Type B pancreatic cell (in vitro differentiated cells): Measurements from ENCODE around the gene RBM4. TPM values are rescaled to one million over a fixed set of nuclear protein-coding genes. Genes with fewer than 3 reads are reported as not detected.

Source experiments
- DNase-seq: peaks from one replicate; pipeline ENCODE4 v3.0.0; 2021; ENCODE audit warnings: mixed read lengths; ENCODE audit not compliant: unreplicated experiment; ENCODE audit errors: extremely low spot score
- H3K27ac Mint-ChIP-seq: 2 replicates; pipeline ENCODE4 v1.8.0; 2021; ENCODE audit warnings: mild to moderate bottlenecking, mixed read lengths
- H3K27me3 Mint-ChIP-seq: 2 replicates; pipeline ENCODE4 v1.8.0; 2021; ENCODE audit warnings: mixed read lengths
- H3K36me3 Mint-ChIP-seq: 2 replicates; pipeline ENCODE4 v1.8.0; 2021; ENCODE audit warnings: mixed read lengths
- H3K4me1 Mint-ChIP-seq: one replicate; pipeline ENCODE4 v1.8.0; 2021; ENCODE audit warnings: mixed read lengths; ENCODE audit not compliant: unreplicated experiment
- H3K4me3 Mint-ChIP-seq: 2 replicates; pipeline ENCODE4 v1.8.0; 2021; ENCODE audit warnings: mild to moderate bottlenecking, mixed read lengths
- H3K9me3 Mint-ChIP-seq: 2 replicates; pipeline ENCODE4 v1.8.0; 2021; ENCODE audit warnings: mixed read lengths
- CTCF ChIP-seq: fragments of 200-600 bp; sonication (generic); conservative IDR thresholded peaks from 2 replicates; pipeline ENCODE4 v1.5.0; 2021; ENCODE audit warnings: antibody characterized with exemption, mild to moderate bottlenecking
- total RNA-seq: library from RNA; stranded (reverse); gene quantifications from 2 replicates; pipeline ENCODE4 v1.2.1, GENCODE V29; 2021; ENCODE audit warnings: low replicate concordance

Gene RBM4
- total RNA-seq, 1 donor from 2014 or later: 228 TPM

GRCh38 chr11:66676931-66677598 lies 38.6 kb downstream of the RBM4 start:
- H3K4me3 Mint-ChIP-seq: peak overlapping the region; percentile 98
- no peaks in the 10 kb centered on the region for H3K27me3 Mint-ChIP-seq
- H3K36me3 Mint-ChIP-seq: peaks cover 15% of the 10 kb centered on the region
- no peak for TF ChIP-seq CTCF
- H3K9me3 Mint-ChIP-seq: no peaks in the 10 kb centered on the region
- H3K27ac Mint-ChIP-seq: peak overlapping the region; percentile 99
- peaks cover 29% of the 10 kb centered on the region for H3K4me1 Mint-ChIP-seq
- no peak for DNase-seq

DNA sequence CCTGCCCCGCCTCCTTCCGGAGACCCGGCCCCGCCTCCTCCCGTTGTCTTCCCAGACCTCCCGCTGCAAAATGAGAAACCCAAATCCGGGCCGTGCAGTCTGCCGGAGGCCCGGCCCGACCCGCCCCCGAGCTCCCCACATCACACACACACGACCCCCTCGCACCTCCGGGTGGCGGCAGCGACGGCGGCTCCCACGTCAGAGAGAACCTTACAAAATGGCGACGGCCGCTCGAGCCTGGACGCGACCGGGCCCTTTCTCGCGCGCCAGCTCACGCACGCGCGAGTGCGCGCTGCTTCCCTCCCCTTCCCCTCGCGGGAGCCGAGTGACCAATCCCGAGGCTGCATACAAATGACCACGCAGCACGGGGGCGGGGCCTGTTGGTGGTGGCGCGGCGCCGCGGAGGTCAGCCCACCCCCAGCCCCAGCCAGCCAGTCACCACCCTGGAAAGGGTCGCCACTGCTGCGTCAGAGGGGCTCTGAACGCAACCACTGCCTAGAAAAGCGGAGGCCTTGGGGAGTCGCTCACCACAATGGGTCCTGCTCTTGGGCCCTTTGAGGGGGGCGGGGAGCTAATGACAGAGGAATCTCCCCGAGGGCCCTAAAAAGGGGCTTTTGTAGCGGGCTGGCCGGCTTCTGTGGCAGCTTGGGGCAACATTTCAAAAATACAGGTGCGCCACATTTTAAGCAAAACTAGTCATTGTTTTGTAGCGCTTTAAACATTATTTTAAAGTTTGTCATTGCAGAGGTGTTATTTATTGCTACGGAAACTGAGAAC lies 39.3 kb downstream of the RBM4 start, which contains the start of gene RBM4B:
Gene RBM4B, minus strand, starts transcription at position 289 of the 777 bp plus-strand sequence. CDS start 808 bp downstream, outside the sequence.
- Mint-ChIP-seq H3K4me1 (peaks cover 29% of the 10 kb centered on the region), H3K9me3 (no peaks in the 10 kb centered on the region), H3K36me3 (peaks cover 15% of the 10 kb centered on the region), H3K4me3 (peak within 1 kb of the TSS; percentile 98), H3K27me3 (no peaks in the 10 kb centered on the region), H3K27ac (peak within 1 kb of the TSS; percentile 99)
- TF ChIP-seq CTCF: no peak
- DNase-seq: peak; percentile 98

- Mint-ChIP-seq H3K9me3 (no peaks in the 10 kb centered on the region), H3K36me3 (peaks cover 12% of the 10 kb centered on the region), H3K4me3 (no peak overlapping the region), H3K27me3 (no peaks in the 10 kb centered on the region), H3K27ac (peak overlapping the region; percentile 41), H3K4me1 (peaks cover 22% of the 10 kb centered on the region)
- TF ChIP-seq CTCF: no peak
- DNase-seq: no peak
Measured at GRCh38 chr11:66680966-66681645, 42.6 kb downstream of the RBM4 start.

DNA sequence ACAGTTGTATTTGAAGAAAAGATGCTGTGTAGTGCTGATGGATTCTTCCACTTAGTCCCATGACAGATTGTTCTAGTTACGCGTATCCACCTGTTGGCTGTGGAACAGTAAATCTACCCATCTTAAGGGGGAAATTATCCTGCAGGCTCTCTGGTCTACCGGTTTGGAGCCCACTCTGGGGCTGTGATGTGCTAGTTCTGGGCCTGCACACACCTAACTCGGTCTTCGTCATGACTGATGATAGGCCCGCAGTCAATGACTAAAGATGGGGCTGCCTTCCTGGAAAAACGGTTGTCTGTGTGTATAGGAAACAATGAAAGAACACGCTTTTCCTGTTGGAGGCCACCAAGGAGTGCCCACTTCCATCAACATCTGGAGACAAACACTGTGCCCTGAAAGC lies 45.4 kb downstream of the RBM4 start:
- H3K4me1 Mint-ChIP-seq: peaks cover 10% of the 10 kb centered on the region
- no peaks in the 10 kb centered on the region for H3K27me3 Mint-ChIP-seq
- DNase-seq: no peak
- no peaks in the 10 kb centered on the region for H3K9me3 Mint-ChIP-seq
- H3K27ac Mint-ChIP-seq: no peak overlapping the region
- TF ChIP-seq CTCF: no peak
- H3K4me3 Mint-ChIP-seq: no peak overlapping the region
- peaks cover 9% of the 10 kb centered on the region for H3K36me3 Mint-ChIP-seq

DNA sequence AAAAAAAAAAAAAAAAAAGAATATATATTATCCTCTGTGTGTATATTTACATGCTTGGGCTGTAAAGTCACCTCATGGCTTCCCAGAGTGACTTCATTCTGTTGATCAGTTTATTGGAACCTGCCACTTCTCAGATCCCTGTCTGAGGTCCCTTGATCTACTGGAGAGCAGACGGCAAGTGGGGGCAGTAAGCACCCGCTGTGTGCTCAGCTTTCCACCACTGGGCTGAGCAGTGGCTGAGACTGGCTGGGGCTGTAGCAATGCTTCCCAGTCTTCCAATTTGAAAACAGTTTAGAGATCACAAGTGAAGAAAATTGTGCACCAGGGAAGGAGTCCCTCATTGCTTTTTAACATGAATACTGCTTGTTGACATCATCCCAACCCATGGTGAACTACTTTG lies 46.1 kb downstream of the RBM4 start:
- Mint-ChIP-seq H3K27me3 (no peaks in the 10 kb centered on the region), H3K27ac (peak overlapping the region; percentile 72), H3K36me3 (peaks cover 9% of the 10 kb centered on the region), H3K4me3 (no peak overlapping the region), H3K4me1 (peaks cover 10% of the 10 kb centered on the region), H3K9me3 (no peaks in the 10 kb centered on the region)
- TF ChIP-seq CTCF: no peak
- no peak for DNase-seq
